Suprapubic skin (tissue), 4 donors: ENCODE data around the gene HMGCL.

Source experiments
- EP300 ChIP-seq: sonication (generic); formaldehyde crosslinking; IDR thresholded peaks from one replicate; pipeline ENCODE4 v1.6.1; 2017; ENCODE audit warnings: antibody characterized with exemption
- POLR2AphosphoS5 ChIP-seq, 3 donors: sonication (generic); formaldehyde crosslinking; IDR thresholded peaks; one replicate each; pipeline ENCODE4 v1.6.1; 2017; ENCODE audit warnings: antibody characterized with exemption in 3 of 3
- TF ChIP-seq, protein P1 (sequence below), 2 donors: fragments of 200-600 bp in 1 of 2; fragments of 450-650 bp in 1 of 2; sonication (generic) in 1 of 2; IDR thresholded peaks; one replicate each; pipeline ENCODE4 v1.5.1; 2016 to 2019; ENCODE audit warnings: antibody characterized with exemption in 2 of 2, mild to moderate bottlenecking in 1 of 2, moderate library complexity in 1 of 2

DNA sequence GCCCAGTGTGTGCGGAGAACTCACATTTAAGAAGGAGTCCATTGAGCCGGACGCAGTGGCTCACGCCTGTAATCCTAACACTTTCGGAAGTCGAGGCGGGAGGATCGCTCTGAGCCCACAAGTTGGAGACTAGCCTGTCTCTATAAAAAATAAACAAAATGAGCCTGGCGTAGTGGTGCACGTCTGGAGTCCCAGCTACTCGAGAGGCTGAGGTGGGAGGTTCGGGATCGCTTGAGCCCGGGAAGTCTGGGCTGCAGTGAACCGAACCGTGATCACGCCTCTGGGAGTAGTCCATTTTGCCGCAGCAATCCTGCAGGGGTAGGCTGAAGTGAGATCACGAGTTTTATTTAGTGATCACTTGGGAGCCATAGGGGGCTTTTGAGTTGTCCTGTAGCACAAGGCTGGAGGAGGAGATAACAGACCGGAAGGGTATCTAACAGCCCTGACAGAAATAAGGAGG, 43.4 kb upstream of the HMGCL start:
- TF ChIP-seq EP300: no peak
- TF ChIP-seq, protein P1, sequence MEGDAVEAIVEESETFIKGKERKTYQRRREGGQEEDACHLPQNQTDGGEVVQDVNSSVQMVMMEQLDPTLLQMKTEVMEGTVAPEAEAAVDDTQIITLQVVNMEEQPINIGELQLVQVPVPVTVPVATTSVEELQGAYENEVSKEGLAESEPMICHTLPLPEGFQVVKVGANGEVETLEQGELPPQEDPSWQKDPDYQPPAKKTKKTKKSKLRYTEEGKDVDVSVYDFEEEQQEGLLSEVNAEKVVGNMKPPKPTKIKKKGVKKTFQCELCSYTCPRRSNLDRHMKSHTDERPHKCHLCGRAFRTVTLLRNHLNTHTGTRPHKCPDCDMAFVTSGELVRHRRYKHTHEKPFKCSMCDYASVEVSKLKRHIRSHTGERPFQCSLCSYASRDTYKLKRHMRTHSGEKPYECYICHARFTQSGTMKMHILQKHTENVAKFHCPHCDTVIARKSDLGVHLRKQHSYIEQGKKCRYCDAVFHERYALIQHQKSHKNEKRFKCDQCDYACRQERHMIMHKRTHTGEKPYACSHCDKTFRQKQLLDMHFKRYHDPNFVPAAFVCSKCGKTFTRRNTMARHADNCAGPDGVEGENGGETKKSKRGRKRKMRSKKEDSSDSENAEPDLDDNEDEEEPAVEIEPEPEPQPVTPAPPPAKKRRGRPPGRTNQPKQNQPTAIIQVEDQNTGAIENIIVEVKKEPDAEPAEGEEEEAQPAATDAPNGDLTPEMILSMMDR (IDR thresholded peaks at IDR 0.05): no peak
- no peak for TF ChIP-seq POLR2AphosphoS5 (IDR thresholded peaks at IDR 0.05)
